Right lobe of liver (tissue), 4 donors: Measurements from ENCODE around the gene ERICH6.

Experiments
- CTCF ChIP-seq, 4 donors: fragments of 200-600 bp in 3 of 4; fragments of 450-650 bp in 1 of 4; IDR thresholded peaks; one replicate each; pipeline versions ENCODE4 v1.5.1 to v1.8.0; 2016 to 2022; ENCODE audit warnings: antibody characterized with exemption in 4 of 4, mild to moderate bottlenecking in 2 of 4
- POLR2A ChIP-seq: fragments of 450-650 bp; IDR thresholded peaks from one replicate; pipeline ENCODE4 v1.6.1; 2017; ENCODE audit warnings: antibody characterized with exemption, mild to moderate bottlenecking
- donor health status: DM: no; HTN: no; CAD: no.
- donor health status: DM: no; HTN: no; CAD: no.
- donor health status: DM: no; HTN: yes; CAD: no.

- TF ChIP-seq CTCF (IDR thresholded peaks at IDR 0.05), result no peak
- no peak for TF ChIP-seq POLR2A
Measured at GRCh38 chr3:150697646-150698045, 6.1 kb downstream of the ERICH6 start.
